DND-41 (cell line): ENCODE results near the gene SLC39A11.

Experiments
- CTCF ChIP-seq: IDR thresholded peaks from 2 replicates; pipeline ENCODE4 v1.5.1; 2012; ENCODE audit warnings: borderline replicate concordance, low read length, moderate library complexity, mild to moderate bottlenecking; ENCODE audit not compliant: poor library complexity, severe bottlenecking; ENCODE audit errors: extremely low read depth
- EZH2 ChIP-seq: IDR thresholded peaks from 3 replicates; pipeline ENCODE4 v1.6.1; 2012; ENCODE audit warnings: borderline replicate concordance, low read depth, mild to moderate bottlenecking, moderate library complexity, low read length, inconsistent platforms; ENCODE audit not compliant: severe bottlenecking

DNA sequence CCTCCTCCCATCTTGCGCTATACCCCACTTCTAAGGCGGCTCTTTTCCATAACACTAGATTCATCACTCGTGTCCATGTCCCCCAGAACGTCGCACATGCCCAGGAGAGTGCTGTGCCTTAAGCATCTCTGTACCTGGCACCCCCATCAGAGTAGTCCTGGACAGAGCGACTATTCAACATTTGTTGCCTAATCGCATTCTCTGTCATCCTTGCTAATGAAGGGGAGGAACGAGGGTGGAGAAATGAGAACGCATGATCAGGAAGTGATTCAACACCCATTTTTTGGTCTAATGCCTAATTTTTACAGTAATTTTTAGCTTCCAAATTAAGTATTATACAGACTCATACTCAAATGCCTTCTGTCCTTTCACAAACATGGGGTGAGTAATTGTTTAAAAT, 53.2 kb downstream of the SLC39A11 start:
- TF ChIP-seq CTCF = no peak
- no peak for TF ChIP-seq EZH2
